Measurements from ENCODE around the gene TGM2. TPM values are rescaled to one million over a fixed set of nuclear protein-coding genes. Genes with fewer than 3 reads are reported as not detected.
A peak's percentile ranks its signal among the peaks of the same experiment; 100 is the strongest.

TGM2 gene
- total and polyA plus RNA-seq, 9 of the 15 experiments (the other 6 are each of a cell fraction or from before 2014, with no cell fraction given) = 5.5 to 78.5 (median 37.6) TPM

DNA sequence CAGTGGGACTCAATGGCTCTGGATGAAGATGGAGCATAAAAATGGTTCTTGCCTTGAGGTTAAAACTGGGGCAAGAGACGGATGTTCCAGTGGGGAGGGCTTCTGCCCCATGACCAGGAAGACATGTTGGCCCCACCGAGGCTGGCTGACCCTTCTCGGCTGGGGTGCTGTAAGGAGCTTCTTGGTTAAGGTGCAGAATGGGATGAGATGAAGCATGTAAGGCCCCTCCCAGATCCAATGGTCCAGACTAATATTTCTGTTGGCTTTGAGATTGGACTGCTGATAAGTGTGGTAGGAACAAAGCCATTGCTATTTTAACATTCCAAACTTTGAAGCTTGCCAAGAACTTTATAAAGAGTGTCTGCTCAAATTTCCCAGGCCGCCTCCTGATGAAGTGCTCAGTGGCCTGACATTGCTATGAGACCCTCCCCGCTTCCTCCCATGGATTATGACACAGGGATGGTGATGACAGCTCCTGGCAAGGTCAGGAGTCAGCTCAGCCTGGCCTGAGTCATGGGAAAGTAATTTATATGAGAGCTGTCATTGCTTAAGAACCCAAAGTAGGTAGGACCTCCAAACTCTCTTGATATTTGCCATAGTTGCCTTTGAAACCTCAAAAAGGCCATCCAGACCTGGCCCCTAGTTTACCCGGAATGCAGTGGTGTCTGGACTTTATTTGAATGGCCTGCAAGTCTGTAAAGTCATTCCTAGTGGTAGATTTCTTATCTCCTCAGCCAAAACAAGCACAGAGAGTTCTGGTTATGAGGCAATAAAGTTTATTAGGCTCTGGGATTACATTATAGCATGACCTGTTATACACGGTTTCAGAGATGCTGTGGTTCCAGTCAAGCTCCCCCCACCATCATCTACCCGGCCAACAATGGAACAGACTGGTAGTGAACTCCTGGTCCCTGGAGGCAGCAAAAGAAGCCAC lies 55.2 kb downstream of the TGM2 start (continued):
- TF ChIP-seq CHD1 (IDR thresholded peaks at IDR 0.05; ENCODE audit: low read length) = no peak
- TF ChIP-seq NR2C2 (CRISPR knock-in tag; IDR thresholded peaks at IDR 0.05) = no peak
- peak; percentile 91 for TF ChIP-seq NR2C2 (tag; IDR thresholded peaks at IDR 0.05)
- TF ChIP-seq L3MBTL2 (IDR thresholded peaks at IDR 0.05) = peak; percentile 50; the same call in 1 of the 2 replicates
- TF ChIP-seq DPF2 (IDR thresholded peaks at IDR 0.05) = peak; percentile 73
- no peak for TF ChIP-seq KDM5B (IDR thresholded peaks at IDR 0.05; ENCODE audit: insufficient replicate concordance, low read depth, low read length)
- peak; percentile 98 for TF ChIP-seq MEIS2 (IDR thresholded peaks at IDR 0.05; ENCODE audit: partially characterized antibody)
- no peak for TF ChIP-seq RNF2 (IDR thresholded peaks at IDR 0.05)
- no peak for TF ChIP-seq ZNF764 (CRISPR knock-in tag; IDR thresholded peaks at IDR 0.05; ENCODE audit: low read depth)
- no peak for TF ChIP-seq RBM15 (IDR thresholded peaks at IDR 0.05; ENCODE audit: insufficient read depth, low read length)
- TF ChIP-seq GATAD2A (IDR thresholded peaks at IDR 0.05) = no peak
- TF ChIP-seq ZNF586 (CRISPR knock-in tag; conservative IDR thresholded peaks at IDR 0.05) = no peak
- 0 out of 2 replicates have a peak, but pooled peaks have one; percentile 17 for TF ChIP-seq HDAC2 (IDR thresholded peaks at IDR 0.05)
- TF ChIP-seq CBX5 (IDR thresholded peaks at IDR 0.05; ENCODE audit: borderline replicate concordance, low read depth) = no peak
- no peak for TF ChIP-seq RB1 (IDR thresholded peaks at IDR 0.05; ENCODE audit: low read depth)
- TF ChIP-seq, protein P1, sequence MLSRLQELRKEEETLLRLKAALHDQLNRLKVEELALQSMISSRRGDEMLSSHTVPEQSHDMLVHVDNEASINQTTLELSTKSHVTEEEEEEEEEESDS (CRISPR knock-in tag; IDR thresholded peaks at IDR 0.05) = no peak
- TF ChIP-seq HIVEP1 (CRISPR knock-in tag; IDR thresholded peaks at IDR 0.05) = no peak
- TF ChIP-seq JUN (IDR thresholded peaks at IDR 0.05; ENCODE audit: borderline replicate concordance, low read depth, low read length) = peak; percentile 79; the same call in 1 of the 2 replicates
- TF ChIP-seq JUN (CRISPR knock-in tag; IDR thresholded peaks at IDR 0.05; ENCODE audit: borderline replicate concordance) = 0 out of 2 replicates have a peak, but pooled peaks have one; percentile 22
- no peak for TF ChIP-seq ESRRB (CRISPR knock-in tag; IDR thresholded peaks at IDR 0.05; ENCODE audit: borderline replicate concordance)
- TF ChIP-seq CEBPB (tag; IDR thresholded peaks at IDR 0.05) = peak; percentile 83
- TF ChIP-seq ZC3H8 (IDR thresholded peaks at IDR 0.05) = no peak
- TF ChIP-seq MAZ (CRISPR knock-in tag; conservative IDR thresholded peaks at IDR 0.05 in 1 of 2, IDR thresholded peaks at IDR 0.05 in 1 of 2) = peak in 1 of 2 experiments; percentile 56; a peak in 2 of 4 replicates
